GM19099 (cell line): ENCODE data around the gene OR2T6.

ENCODE experiments used
- POLR2A ChIP-seq: IDR thresholded peaks from 3 replicates; pipeline ENCODE4 v1.6.1; 2011; ENCODE audit warnings: low read depth; ENCODE audit not compliant: insufficient read length; ENCODE audit errors: extremely low read depth

Gene OR2T6

GRCh38 chr1:248417854-248418253 lies 42.3 kb downstream of the OR2T6 start:
- no peak for TF ChIP-seq POLR2A

- TF ChIP-seq POLR2A, result no peak
Measured at GRCh38 chr1:248421384-248421783, 45.8 kb downstream of the OR2T6 start.
